Osteoblast (primary cell): Measurements from ENCODE around the gene GNPDA2. TPM values are rescaled to one million over a fixed set of nuclear protein-coding genes. Genes with fewer than 3 reads are reported as not detected.
A peak's percentile ranks its signal among the peaks of the same experiment; 100 is the strongest.

Experiments
- DNase-seq: peaks from one replicate; pipeline ENCODE4 v3.0.0; 2011; ENCODE audit warnings: low spot score, mixed read lengths; ENCODE audit not compliant: insufficient read length; ENCODE audit errors: missing footprints
- H2AFZ ChIP-seq: 2 replicates; pipeline ENCODE4 v1.6.0; 2011; ENCODE audit warnings: mild to moderate bottlenecking, low read length
- H3K27ac ChIP-seq: 2 replicates; pipeline ENCODE4 v1.5.1; 2011; ENCODE audit warnings: mild to moderate bottlenecking, low read depth, low read length, moderate library complexity
- H3K27me3 ChIP-seq: 2 replicates; pipeline ENCODE4 v1.6.0; 2012; ENCODE audit warnings: mild to moderate bottlenecking, control low read depth, inconsistent platforms, low read length, moderate library complexity; ENCODE audit not compliant: insufficient read depth
- H3K36me3 ChIP-seq: 2 replicates; pipeline ENCODE4 v1.5.1; 2011; ENCODE audit warnings: mild to moderate bottlenecking, low read length, control low read depth, moderate library complexity; ENCODE audit not compliant: insufficient read depth
- H3K4me1 ChIP-seq: 2 replicates; pipeline ENCODE4 v1.5.1; 2011; ENCODE audit warnings: mild to moderate bottlenecking, low read length, control low read depth, moderate library complexity; ENCODE audit not compliant: insufficient read depth
- H3K4me2 ChIP-seq: 2 replicates; pipeline ENCODE4 v1.6.0; 2011; ENCODE audit warnings: mild to moderate bottlenecking, low read length; ENCODE audit not compliant: insufficient read depth
- H3K4me3 ChIP-seq: fragments of 200-600 bp; sonication (generic); 3 replicates; pipeline ENCODE4 v1.5.1; 2012; ENCODE audit warnings: mild to moderate bottlenecking, low read length, inconsistent platforms; ENCODE audit not compliant: insufficient read depth
- H3K79me2 ChIP-seq: 2 replicates; pipeline ENCODE4 v1.6.0; 2012; ENCODE audit warnings: mild to moderate bottlenecking, low read length, control low read depth, inconsistent platforms; ENCODE audit not compliant: insufficient read depth
- H3K9me3 ChIP-seq: 2 replicates; pipeline ENCODE4 v1.5.1; 2011; ENCODE audit warnings: low read depth, low read length, control low read depth
- H4K20me1 ChIP-seq: 2 replicates; pipeline ENCODE4 v1.6.0; 2012; ENCODE audit warnings: mild to moderate bottlenecking, low read length, control low read depth; ENCODE audit not compliant: insufficient read depth
- total RNA-seq: library from RNA; depleted of rRNA; stranded (reverse); fragments of >200 nt; gene quantifications from 2 replicates; pipeline ENCODE4 v1.2.3, GENCODE V29; 2012
- TF ChIP-seq, protein P1 (sequence below): IDR thresholded peaks from 2 replicates; pipeline ENCODE4 v1.5.1; 2011; ENCODE audit warnings: mild to moderate bottlenecking, low read depth, low read length, moderate library complexity; ENCODE audit errors: extremely low read depth

The GNPDA2 gene
- 25.3 and 29.5 TPM in 2 replicates for total RNA-seq

DNA sequence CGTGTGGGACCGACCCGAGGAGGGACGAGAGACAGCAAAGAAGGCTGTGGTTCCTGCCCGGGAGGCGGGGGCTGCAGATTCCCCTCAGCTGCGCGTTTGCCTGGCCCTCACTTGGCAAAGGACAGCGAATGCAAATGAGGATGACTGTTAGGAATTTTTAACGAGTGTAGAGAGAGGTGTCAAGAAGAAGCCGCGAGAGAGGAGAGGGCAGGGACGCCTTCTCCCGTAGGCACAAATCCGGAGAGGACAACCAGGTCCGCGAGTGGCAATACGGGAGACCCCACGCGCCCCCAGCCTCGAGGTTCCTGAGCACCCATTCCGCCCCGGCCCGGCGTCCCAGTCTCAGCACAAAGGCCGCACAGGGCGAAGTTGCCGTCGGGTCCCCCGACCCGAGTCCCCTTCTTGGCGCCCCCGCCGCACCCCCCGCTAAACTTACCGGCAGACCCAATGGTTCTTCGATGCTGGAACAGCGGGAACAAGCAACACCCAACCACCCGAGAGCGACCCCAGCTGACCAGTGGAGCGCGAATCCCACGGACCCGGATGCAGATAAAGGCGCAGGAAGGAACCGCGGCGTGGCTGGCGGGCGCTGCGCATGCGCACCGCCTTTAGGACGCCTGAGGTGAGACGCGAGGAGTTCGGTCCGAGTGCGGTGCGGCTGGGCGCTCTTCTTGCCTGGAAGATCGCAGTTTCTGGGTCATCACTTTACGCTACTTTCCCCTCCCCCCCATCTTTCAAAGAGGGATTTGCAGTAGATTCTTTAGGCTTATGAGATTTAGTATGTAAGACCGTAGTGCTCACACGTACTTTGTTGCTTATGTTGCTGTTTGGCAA is at the start of gene GNPDA2:
Gene GNPDA2, minus strand, starts transcription at position 519 of the 834 bp plus-strand sequence. CDS start 4,349 bp downstream, outside the sequence.
- peak within 1 kb of the TSS; percentile 99 for H2AFZ ChIP-seq
- peaks cover 45% of the 10 kb centered on the region for H3K79me2 ChIP-seq
- H3K27me3 ChIP-seq, result no peaks in the 10 kb centered on the region
- H3K9me3 ChIP-seq, result no peaks in the 10 kb centered on the region
- peak within 1 kb of the TSS; percentile 96 for H3K4me2 ChIP-seq
- no peaks in the 10 kb centered on the region for H3K36me3 ChIP-seq
- peak within 1 kb of the TSS; percentile 94 for H3K4me3 ChIP-seq
- TF ChIP-seq, protein P1, sequence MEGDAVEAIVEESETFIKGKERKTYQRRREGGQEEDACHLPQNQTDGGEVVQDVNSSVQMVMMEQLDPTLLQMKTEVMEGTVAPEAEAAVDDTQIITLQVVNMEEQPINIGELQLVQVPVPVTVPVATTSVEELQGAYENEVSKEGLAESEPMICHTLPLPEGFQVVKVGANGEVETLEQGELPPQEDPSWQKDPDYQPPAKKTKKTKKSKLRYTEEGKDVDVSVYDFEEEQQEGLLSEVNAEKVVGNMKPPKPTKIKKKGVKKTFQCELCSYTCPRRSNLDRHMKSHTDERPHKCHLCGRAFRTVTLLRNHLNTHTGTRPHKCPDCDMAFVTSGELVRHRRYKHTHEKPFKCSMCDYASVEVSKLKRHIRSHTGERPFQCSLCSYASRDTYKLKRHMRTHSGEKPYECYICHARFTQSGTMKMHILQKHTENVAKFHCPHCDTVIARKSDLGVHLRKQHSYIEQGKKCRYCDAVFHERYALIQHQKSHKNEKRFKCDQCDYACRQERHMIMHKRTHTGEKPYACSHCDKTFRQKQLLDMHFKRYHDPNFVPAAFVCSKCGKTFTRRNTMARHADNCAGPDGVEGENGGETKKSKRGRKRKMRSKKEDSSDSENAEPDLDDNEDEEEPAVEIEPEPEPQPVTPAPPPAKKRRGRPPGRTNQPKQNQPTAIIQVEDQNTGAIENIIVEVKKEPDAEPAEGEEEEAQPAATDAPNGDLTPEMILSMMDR, result peak; percentile 10
- peak; percentile 95 for DNase-seq
- H4K20me1 ChIP-seq, result peaks cover 8% of the 10 kb centered on the region
- peak within 1 kb of the TSS; percentile 70 for H3K27ac ChIP-seq
- H3K4me1 ChIP-seq, result peaks cover 14% of the 10 kb centered on the region

DNA sequence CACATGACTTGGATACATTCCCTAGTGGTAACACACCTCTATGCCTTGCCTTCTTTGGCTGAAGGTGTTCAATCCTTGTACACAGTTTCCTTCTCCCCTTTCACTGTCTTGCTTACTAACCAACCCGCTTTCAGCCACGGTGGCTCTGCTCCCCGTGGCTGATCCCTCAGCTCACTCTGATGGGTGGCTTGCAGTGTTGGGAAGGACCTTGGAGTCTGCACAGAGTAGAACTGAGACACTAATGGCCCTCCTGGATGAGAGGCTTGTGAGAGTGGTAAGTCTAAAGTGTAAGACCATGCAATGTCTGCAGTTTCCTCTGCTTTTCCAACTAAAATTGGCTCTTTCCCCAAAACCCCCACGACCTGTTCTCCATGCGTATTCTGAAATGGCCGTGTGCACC is 46.0 kb upstream of the GNPDA2 start:
- Histone ChIP-seq H3K27ac (no peak overlapping the region), H3K4me1 (no peaks in the 10 kb centered on the region), H3K4me2 (no peak overlapping the region), H3K4me3 (no peak overlapping the region), H4K20me1 (no peaks in the 10 kb centered on the region), H3K9me3 (no peaks in the 10 kb centered on the region), H3K36me3 (no peaks in the 10 kb centered on the region), H3K27me3 (no peaks in the 10 kb centered on the region), H3K79me2 (no peaks in the 10 kb centered on the region), H2AFZ (no peak overlapping the region)
- no peak for DNase-seq
- TF ChIP-seq, protein P1, result no peak

DNA sequence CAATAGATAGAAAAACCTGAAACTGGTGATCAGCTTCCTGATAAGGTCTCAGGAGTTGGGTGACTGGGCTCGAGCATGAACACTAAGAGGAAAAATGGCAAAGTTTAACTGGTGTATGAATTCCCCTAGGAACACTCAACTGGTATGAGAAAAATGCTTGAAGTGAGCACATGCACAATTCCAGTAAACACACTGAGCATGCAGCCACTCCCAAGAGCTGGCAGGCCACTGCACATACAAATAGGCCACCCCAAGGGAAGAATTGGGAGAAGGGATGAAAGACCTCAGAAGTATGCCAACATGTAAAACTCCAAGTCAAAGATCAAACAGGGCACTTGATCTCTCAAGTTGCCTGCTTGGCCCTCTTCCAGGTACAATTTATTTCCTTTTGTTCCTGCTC is 45.4 kb upstream of the GNPDA2 start:
- Histone ChIP-seq H3K9me3 (no peaks in the 10 kb centered on the region), H3K4me3 (no peak overlapping the region), H3K36me3 (no peaks in the 10 kb centered on the region), H3K79me2 (no peaks in the 10 kb centered on the region), H3K27ac (no peak overlapping the region), H3K4me2 (no peak overlapping the region), H3K27me3 (no peaks in the 10 kb centered on the region), H2AFZ (no peak overlapping the region), H3K4me1 (no peaks in the 10 kb centered on the region), H4K20me1 (no peaks in the 10 kb centered on the region)
- TF ChIP-seq, protein P1, result no peak
- no peak for DNase-seq

DNA sequence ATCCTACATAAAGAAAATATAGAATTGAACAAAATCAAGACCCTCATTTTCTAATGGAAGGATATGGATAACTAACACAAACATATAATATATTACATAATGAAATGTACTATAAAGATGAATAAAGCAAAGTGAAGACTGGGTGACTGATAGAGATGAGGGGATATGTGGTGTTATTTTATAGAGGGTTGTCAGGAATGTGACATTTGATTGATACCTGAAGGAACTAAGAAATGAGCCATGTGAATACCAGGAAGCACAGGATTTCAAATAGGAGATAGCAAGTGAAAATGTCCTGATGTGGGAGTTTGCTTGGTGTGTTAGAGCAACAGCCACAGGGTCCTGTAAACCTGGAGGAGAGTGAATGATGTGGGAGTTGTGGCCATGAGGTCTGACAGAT is 40.1 kb upstream of the GNPDA2 start:
- Histone ChIP-seq H3K27me3 (no peaks in the 10 kb centered on the region), H3K9me3 (no peaks in the 10 kb centered on the region), H4K20me1 (no peaks in the 10 kb centered on the region), H3K4me2 (no peak overlapping the region), H3K4me3 (no peak overlapping the region), H3K36me3 (no peaks in the 10 kb centered on the region), H3K4me1 (no peaks in the 10 kb centered on the region), H3K27ac (no peak overlapping the region), H2AFZ (no peak overlapping the region), H3K79me2 (no peaks in the 10 kb centered on the region)
- DNase-seq, result no peak
- TF ChIP-seq, protein P1, result no peak
